Kidney (tissue), 14 donors: ENCODE data around the gene CCDC7. TPM values are rescaled to one million over a fixed set of nuclear protein-coding genes. Genes with fewer than 3 reads are reported as not detected.

Experiments
- DNase-seq, 5 donors: peaks; one replicate each; pipeline ENCODE4 v3.0.0-alpha.2; 2013 to 2020
- FAIRE-seq: peaks from 2 replicates; lab custom pipeline; 2012; peaks lifted over from hg19 to GRCh38; lab: Jason Lieb, UNC
- H3K27ac ChIP-seq, 2 donors: one replicate each; pipeline ENCODE4 v1.7.0; 2013; ENCODE audit warnings: low read depth in 2 of 2, low read length in 2 of 2, inconsistent platforms in 1 of 2
- H3K27me3 ChIP-seq: one replicate; pipeline ENCODE4 v1.7.1; 2013; ENCODE audit warnings: low read length, inconsistent platforms; ENCODE audit not compliant: control insufficient read depth, insufficient read depth
- H3K36me3 ChIP-seq, 3 donors: one replicate each; pipeline versions ENCODE4 v1.7.0 to v1.7.1; 2013; ENCODE audit warnings: low read length in 3 of 3, control low read depth in 1 of 3, inconsistent platforms in 1 of 3; ENCODE audit not compliant: insufficient read depth in 3 of 3, control insufficient read depth in 2 of 3
- H3K4me1 ChIP-seq, 3 donors: one replicate each; pipeline versions ENCODE4 v1.7.0 to v1.7.1; 2013; ENCODE audit warnings: low read length in 3 of 3, inconsistent platforms in 1 of 3, low read depth in 1 of 3; ENCODE audit not compliant: control insufficient read depth in 2 of 3, insufficient read depth in 2 of 3
- H3K4me3 ChIP-seq, 3 donors: one replicate each; pipeline versions ENCODE4 v1.7.0 to v1.8.1; 2013; ENCODE audit warnings: low read length in 3 of 3, control low read depth in 1 of 3, inconsistent platforms in 1 of 3
- H3K9ac ChIP-seq, 3 donors: one replicate each; pipeline versions ENCODE4 v1.7.0 to v1.7.1; 2013; ENCODE audit warnings: low read length in 3 of 3, control low read depth in 1 of 3, inconsistent platforms in 1 of 3
- H3K9me3 ChIP-seq, 3 donors: one replicate each; pipeline versions ENCODE4 v1.7.0 to v1.7.1; 2013; ENCODE audit warnings: low read length in 3 of 3, control low read depth in 1 of 3, inconsistent platforms in 1 of 3; ENCODE audit not compliant: control insufficient read depth in 2 of 3, insufficient read depth in 1 of 3
- CTCF ChIP-seq: IDR thresholded peaks from 3 replicates; pipeline ENCODE4 v1.5.1; 2012; ENCODE audit warnings: mild to moderate bottlenecking, moderate library complexity, borderline replicate concordance; ENCODE audit not compliant: insufficient read depth; ENCODE audit errors: extremely low read depth
- intact Hi-C: fragments of 100-400 bp; cut with DNase I; formaldehyde crosslinking; loops from one replicate; pipeline ENCODE4 v1.11.1; 2022
- polyA plus RNA-seq: library from polyadenylated mRNA; stranded (reverse); fragments of 350-450 nt; fragmentation: Illumina TruSeq; extraction: RNeasy Lipid Tissue Mini Kit (QIAGEN cat#74804); gene quantifications from one replicate; pipeline ENCODE4 v1.2.3, GENCODE V29; 2014; ENCODE audit warnings: low read depth, low replicate concordance; ENCODE audit not compliant: insufficient read depth
- total RNA-seq: library from RNA; stranded (reverse); fragmentation: NEBNext Ultra II Directional; extraction: Animal tissue kit (Norgen Biotek cat#: 25700); gene quantifications from one replicate; pipeline ENCODE4 v1.2.1, GENCODE V29; 2021
- donor health status: control.
- donor health status: control.
- donor health status: control.
- donor health status: control.
- donor health status: control.
- donor health status: DM: yes; HTN: yes; CAD: no.
- donor health status: Normal renal cell carcinoma (clear cell type).

Gene CCDC7
- total and polyA plus RNA-seq, 2 donors from 2014 or later, result 0.84 to 28.0 TPM

- intact Hi-C loops, result no loop called here
- H3K27me3 ChIP-seq, result no peaks in the 10 kb centered on the region
- no peak overlapping the region for H3K4me3 ChIP-seq
- H3K27ac ChIP-seq, result no peak overlapping the region
- H3K36me3 ChIP-seq, result no peaks in the 10 kb centered on the region
- H3K9me3 ChIP-seq, result peaks cover 0 to 5% (median 3%) of the 10 kb centered on the region in 3 donors
- H3K9ac ChIP-seq, result no peak overlapping the region
- no peaks in the 10 kb centered on the region for H3K4me1 ChIP-seq
- DNase-seq (no peak), FAIRE-seq (no peak)
- no peak for TF ChIP-seq CTCF
Measured at GRCh38 chr10:32419615-32420014, 26.3 kb upstream of the CCDC7 start.

GRCh38 chr10:32426186-32426585, 19.8 kb upstream of the CCDC7 start:
- Histone ChIP-seq H3K9ac (no peak overlapping the region), H3K27ac (no peak overlapping the region), H3K36me3 (no peaks in the 10 kb centered on the region), H3K27me3 (no peaks in the 10 kb centered on the region), H3K4me3 (no peak overlapping the region), H3K9me3 (peaks cover 0 to 5% (median 3%) of the 10 kb centered on the region in 3 donors), H3K4me1 (no peaks in the 10 kb centered on the region)
- intact Hi-C loops, result no loop called here
- DNase-seq (no peak), FAIRE-seq (no peak)
- no peak for TF ChIP-seq CTCF

DNA sequence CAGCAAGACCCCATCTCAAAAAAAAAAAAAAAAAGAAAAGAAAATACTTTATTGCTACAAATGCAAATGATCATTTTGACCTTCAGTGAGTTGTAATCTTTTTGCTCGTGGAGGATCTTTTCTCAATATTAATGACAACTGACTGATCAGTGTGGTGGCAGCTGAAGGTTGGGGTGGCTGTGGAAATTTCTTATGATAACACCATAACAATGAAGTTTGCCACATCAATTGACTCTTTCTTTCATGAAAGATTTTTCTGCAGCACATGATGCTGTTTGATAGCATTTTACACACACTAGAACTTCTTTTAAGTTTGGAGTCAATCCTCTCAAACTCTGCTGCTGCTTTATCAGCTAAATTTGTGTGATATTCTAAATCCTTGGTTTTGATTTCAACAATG, 12.4 kb upstream of the CCDC7 start:
- Histone ChIP-seq H3K27me3 (no peaks in the 10 kb centered on the region), H3K9me3 (peaks cover 0 to 4% (median 0%) of the 10 kb centered on the region in 3 donors), H3K9ac (no peak overlapping the region), H3K4me3 (no peak overlapping the region), H3K27ac (no peak overlapping the region), H3K4me1 (no peaks in the 10 kb centered on the region), H3K36me3 (no peaks in the 10 kb centered on the region)
- intact Hi-C loops, result no loop called here
- FAIRE-seq (no peak), DNase-seq (no peak)
- no peak for TF ChIP-seq CTCF

GRCh38 chr10:32436215-32436614, 9.7 kb upstream of the CCDC7 start:
- TF ChIP-seq CTCF, result no peak
- Histone ChIP-seq H3K9ac (no peak overlapping the region), H3K4me3 (no peak overlapping the region), H3K36me3 (no peaks in the 10 kb centered on the region), H3K9me3 (peaks cover 0 to 4% (median 0%) of the 10 kb centered on the region in 3 donors), H3K27ac (no peak overlapping the region), H3K27me3 (no peaks in the 10 kb centered on the region), H3K4me1 (no peaks in the 10 kb centered on the region)
- DNase-seq (no peak), FAIRE-seq (no peak)
- intact Hi-C loops, result no loop called here
